Neural progenitor cell (in vitro differentiated cells): ENCODE measurements around the gene USP48.
"Not testable (repeated sequence)": the region's sequence is repeated elsewhere in the genome, so short reads cannot be mapped to it uniquely, and the experiment has no call there.

Experiments used
- EZH2 ChIP-seq: fragments of 200-600 bp; sonication (generic); IDR thresholded peaks from 2 replicates; pipeline ENCODE4 v1.6.1; 2017; ENCODE audit warnings: antibody characterized with exemption, mild to moderate bottlenecking, moderate library complexity
- TF ChIP-seq, protein P1 (sequence below): fragments of 200-600 bp; sonication (generic); IDR thresholded peaks from 2 replicates; pipeline ENCODE4 v1.5.1; 2017; ENCODE audit warnings: antibody characterized with exemption, mild to moderate bottlenecking

DNA sequence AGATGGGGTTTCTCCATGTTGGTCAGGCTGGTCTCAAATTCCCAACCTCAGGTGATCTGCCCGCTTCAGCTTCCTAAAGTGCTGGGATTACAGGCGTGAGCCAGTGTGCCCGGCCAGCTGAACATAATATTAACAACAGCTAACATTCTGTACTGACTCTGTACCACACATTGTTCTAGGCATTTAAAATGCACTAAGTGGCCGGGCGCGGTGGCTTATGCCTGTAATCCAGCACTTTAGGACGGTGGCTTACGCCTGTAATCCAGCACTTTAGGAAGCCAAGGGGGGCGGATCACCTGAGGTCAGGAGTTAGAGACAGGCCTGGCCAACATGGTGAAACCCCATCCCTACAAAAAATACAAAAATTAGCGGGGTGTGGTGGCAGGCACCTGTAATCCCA, 43.7 kb upstream of the USP48 start:
- TF ChIP-seq, protein P1, sequence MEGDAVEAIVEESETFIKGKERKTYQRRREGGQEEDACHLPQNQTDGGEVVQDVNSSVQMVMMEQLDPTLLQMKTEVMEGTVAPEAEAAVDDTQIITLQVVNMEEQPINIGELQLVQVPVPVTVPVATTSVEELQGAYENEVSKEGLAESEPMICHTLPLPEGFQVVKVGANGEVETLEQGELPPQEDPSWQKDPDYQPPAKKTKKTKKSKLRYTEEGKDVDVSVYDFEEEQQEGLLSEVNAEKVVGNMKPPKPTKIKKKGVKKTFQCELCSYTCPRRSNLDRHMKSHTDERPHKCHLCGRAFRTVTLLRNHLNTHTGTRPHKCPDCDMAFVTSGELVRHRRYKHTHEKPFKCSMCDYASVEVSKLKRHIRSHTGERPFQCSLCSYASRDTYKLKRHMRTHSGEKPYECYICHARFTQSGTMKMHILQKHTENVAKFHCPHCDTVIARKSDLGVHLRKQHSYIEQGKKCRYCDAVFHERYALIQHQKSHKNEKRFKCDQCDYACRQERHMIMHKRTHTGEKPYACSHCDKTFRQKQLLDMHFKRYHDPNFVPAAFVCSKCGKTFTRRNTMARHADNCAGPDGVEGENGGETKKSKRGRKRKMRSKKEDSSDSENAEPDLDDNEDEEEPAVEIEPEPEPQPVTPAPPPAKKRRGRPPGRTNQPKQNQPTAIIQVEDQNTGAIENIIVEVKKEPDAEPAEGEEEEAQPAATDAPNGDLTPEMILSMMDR = not testable (repeated sequence)
- TF ChIP-seq EZH2 = not testable (repeated sequence)
